ENCODE results near the gene FGF2.
"Not testable (repeated sequence)": the region's sequence is repeated elsewhere in the genome, so short reads cannot be mapped to it uniquely, and the experiment has no call there.

The FGF2 gene

GRCh38 chr4:122826553-122827257 is at the start of gene FGF2:
TSS of gene FGF2 (plus strand) at chr4:122826831. CDS start at chr4:122827175, 344 bp downstream.
- DNase-seq (ENCODE audit: low spot score) = no peak

DNA sequence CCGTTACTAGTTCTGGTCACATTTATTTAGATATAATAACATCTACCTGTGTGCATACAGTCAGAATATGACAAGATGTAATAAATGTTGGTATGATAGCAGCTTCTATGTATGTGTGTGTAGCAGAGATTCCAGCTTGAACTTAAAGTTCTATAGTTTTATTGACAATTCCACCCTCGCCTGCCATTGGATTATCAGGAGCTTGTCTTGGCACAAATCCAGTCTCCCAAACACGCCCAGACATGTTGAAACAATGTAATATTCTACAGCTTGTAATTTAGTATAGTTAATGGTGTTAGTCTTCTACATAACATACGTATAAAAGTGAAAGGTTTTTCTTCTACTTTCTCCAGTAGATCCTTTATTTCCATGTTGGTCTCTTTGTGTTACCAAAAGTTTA is 49.7 kb upstream of the FGF2 start:
- DNase-seq (ENCODE audit: low spot score) = no peak

DNA sequence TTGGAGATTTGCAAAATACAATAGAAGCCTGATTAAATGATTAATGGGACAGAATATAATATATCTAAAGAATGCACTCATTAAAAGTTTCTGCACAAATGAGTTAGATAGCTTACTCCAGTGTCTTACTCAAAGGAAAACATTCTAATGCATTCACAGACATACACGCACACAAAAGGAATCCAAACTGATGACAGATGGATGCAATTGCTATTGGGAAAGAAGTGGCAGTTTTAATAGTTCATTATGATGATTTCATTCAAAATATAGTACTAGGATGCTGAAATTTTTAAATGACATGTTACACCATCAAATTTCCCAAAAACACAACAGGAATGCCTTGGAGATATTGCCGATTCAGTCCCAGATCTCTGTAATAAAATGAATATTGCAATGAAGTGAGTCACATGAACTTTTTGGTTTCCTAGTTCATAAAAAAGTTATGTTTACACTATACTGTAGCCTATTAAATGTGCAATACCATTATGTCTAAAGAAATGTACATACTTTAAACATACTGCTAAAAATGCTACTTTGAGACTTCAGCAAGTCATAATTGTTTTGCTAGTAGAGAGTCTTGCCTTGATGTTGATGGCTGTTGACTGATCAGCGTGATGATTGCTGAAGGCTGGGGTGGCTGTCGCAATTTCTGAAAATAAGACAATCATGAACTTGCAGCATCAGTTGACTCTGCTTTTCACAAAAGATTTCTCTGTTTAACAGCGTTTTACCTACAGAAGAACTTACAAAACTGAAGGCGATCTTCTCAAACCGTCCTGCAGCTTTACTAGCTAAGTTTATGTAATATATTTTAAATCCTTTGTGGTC is 48.6 kb upstream of the FGF2 start:
- DNase-seq (ENCODE audit: low spot score) = no peak

DNA sequence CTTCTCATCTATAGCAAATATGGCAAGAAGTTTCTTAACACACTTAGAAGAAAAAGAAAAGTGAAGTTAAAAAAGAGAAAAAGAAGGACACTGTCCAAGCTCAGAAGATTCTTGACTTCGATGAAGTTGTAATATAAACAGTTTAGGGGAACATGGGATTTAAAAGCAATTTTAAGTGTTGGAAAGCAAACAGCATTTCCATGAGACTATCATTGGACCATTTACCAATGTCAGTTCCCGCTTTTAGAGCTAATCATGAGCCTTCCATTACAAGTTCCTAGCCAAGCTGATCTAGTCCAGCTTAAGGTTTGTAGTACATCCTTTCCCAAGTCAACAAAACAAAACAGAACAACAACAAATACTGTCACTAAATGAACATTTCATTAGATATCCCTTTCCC is 45.1 kb upstream of the FGF2 start:
- DNase-seq (ENCODE audit: low spot score) = no peak

DNA sequence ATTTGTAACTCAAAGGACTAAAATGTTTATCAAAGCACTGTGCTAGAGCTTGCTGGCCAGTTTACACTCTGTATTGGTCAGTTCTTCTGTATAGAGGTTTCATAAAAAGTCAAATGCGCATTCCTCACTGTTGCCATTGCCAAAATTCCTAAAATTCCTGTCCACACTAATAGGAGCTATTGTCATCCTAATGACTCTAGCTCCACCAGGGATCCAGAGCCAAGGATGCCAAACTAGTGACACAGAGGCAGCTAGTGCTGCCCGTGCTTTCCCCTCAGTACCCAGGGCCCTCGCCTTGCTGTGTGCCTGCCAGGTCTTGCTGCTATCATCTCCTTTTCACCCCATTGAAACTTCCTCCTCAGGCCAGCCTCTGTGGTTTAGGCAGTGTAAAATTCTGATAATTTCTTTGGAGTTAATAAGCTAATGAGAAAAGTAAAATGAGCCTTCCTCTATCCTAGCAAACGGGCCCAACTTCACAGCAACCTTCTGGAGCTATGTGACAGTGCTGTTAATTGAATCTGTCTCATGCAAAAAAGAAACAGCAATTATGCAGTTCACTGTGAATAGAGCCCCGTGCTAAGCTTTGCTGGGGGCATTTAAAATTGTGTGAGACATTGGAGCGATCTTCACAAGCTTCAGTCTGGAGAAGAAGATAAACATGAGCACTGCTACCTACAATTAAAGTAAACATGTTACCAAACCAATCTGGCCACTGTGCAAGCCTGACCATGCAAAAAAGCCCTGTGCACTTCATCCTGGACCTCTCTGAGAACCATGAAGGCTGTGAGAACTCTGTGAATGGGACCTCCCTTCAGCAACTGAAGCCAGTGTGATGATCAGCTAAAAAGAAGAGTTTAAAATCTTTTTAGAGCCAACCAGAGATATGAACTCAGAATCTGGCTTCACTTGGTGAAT is 43.1 kb upstream of the FGF2 start:
- no peak for DNase-seq (ENCODE audit: low spot score)

DNA sequence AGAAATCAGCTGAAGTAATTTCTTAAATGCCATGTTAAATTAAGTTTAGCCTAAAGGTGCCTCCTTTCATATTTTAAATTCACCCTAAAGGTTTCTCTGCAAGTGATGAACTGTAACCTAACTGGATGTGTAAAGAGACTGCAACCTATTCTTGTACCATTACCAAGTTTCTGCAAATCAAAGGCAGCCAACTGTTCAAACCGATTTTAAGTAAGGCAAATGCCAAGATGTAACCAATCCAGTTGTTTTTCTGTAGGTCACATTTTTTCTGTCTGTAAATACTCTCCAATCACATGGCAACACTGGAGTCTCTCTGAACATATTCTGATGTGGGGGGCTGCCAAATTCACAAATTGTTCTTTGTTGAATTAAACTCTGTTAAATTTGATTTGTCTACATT is 42.4 kb upstream of the FGF2 start:
- DNase-seq (ENCODE audit: low spot score) = no peak

GRCh38 chr4:122785099-122785498 is 41.5 kb upstream of the FGF2 start:
- no peak for DNase-seq (ENCODE audit: low spot score)

- not testable (repeated sequence) for DNase-seq (ENCODE audit: low spot score)
Measured at GRCh38 chr4:122786296-122786695, 40.3 kb upstream of the FGF2 start.

- DNase-seq (ENCODE audit: low spot score) = not testable (repeated sequence)
Measured at GRCh38 chr4:122786920-122787319, 39.7 kb upstream of the FGF2 start.

GRCh38 chr4:122787940-122788339 is 38.7 kb upstream of the FGF2 start:
- DNase-seq (ENCODE audit: low spot score) = no peak

DNA sequence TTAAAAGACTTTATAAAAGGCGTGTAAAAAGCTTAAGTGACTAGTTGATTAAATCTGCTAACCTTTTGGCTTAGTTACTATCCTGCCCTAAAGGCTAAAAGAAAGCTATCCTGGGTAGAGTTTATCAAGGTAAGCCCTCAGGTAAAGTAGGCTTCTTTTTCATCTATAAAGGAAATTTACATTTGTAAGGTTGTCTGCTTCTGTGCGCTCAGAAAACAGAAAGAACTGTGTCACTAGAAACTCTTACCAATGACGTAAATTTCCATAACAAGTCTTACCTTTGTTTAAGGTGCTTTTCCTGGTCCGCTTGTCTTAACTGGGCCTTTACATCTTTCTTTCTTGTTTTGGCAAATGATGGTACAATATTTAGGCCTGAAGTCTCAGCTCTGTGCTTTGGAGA is 37.7 kb upstream of the FGF2 start:
- DNase-seq (ENCODE audit: low spot score) = no peak

DNA sequence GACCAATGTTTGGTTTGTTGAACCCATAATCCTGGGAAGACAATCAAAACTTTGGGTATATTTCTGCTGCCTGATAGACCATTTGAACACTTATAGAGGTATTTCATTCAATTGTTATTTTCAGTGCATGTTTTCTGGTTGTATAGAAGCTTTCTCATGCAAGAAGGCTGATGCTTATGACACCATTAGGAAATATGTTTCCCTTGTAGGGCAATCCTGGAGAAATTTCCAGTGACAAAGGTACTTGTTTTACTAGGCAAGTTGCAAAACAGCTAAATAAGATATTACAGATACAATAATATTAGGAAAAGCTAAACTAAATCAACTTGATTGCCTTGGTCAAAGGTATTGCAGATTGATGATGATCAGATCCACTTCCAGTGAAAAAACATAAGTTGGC is 32.8 kb upstream of the FGF2 start:
- no peak for DNase-seq (ENCODE audit: low spot score)

DNA sequence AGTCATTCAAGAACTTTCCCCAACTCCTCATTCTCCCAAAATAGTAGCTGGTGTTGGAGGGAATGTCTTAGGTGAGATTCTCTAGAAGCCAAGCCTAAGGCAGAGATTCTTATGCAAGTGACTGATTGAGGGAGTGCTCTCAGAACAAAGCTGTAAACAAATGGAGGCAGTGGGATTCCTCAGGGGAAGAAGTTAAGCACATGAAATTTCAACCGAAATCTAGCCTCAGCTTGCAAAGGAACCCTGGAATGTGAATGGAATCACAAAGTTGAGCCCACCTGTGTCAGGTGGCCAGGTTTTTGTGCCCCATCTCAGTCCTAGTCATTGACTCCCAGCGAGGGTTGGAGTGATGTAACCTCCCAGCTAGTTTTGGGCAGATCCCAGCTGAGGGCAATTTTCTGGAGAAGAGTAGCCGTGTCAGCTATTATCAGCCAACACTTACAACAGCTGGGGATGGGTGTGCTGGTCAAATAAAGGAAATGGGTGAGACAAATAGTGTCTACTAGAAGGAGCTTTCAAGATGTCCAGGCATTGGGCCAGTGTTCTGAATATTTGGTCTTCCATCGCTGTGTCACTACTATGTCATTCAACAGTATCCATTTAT is 29.7 kb upstream of the FGF2 start:
- DNase-seq (ENCODE audit: low spot score) = no peak

DNA sequence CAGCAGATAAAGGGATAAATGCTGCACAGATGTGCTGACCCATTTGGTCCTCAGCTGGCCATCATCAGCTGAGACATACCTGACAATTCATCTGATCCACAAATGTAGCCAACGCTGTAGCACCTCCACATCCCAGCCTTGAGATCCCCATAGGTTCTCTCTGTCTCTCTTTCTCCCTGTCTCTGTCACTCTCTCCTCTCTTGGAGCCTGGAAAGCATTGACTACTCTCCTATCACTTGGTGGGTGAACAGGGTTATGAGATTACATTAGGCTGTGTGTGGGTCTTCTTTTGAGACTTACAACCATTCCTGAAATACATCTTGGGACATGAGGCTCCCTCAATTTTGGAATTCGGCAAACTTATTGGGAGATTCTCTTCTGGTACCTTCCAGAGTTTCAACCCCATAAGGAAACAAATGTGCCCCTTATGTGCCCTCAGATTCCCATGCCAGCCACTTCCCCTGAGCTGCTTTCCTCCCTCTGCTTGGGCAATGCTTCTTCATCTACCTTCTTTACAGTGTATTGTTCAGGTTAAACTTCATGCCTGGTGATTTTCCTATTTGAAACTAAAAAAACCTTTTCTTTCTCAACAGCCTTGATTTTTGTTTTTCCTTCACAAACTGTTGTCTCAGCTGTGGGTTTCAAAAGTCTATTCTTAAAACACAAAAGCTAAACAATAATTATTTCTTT is 29.1 kb upstream of the FGF2 start:
- DNase-seq (ENCODE audit: low spot score) = no peak

- DNase-seq (ENCODE audit: low spot score) = no peak
Measured at GRCh38 chr4:122798101-122798500, 28.5 kb upstream of the FGF2 start.

DNA sequence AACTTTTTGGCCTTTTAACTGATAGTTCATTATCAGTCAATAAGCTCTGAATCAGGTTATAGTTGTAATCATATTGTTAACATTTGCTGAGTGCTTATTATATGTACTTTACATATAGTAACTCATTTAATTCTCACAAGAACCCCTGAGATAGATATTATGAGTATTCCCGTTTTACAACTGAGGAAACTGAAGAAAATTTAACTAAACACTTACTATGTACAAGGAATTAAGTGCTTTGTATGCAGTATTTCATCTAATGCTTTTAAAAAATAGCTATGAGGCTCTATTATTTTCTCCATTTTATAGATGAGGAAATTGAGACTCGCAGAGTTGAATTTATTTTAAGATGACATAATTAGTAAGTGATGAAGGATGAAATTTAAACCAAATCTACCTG is 27.7 kb upstream of the FGF2 start:
- no peak for DNase-seq (ENCODE audit: low spot score)

GRCh38 chr4:122803788-122804208 is 22.8 kb upstream of the FGF2 start:
- DNase-seq (ENCODE audit: low spot score) = no peak

- DNase-seq (ENCODE audit: low spot score) = no peak
Measured at GRCh38 chr4:122806981-122807679, 19.5 kb upstream of the FGF2 start.

GRCh38 chr4:122810669-122811068 is 16.0 kb upstream of the FGF2 start:
- DNase-seq (ENCODE audit: low spot score) = no peak

DNA sequence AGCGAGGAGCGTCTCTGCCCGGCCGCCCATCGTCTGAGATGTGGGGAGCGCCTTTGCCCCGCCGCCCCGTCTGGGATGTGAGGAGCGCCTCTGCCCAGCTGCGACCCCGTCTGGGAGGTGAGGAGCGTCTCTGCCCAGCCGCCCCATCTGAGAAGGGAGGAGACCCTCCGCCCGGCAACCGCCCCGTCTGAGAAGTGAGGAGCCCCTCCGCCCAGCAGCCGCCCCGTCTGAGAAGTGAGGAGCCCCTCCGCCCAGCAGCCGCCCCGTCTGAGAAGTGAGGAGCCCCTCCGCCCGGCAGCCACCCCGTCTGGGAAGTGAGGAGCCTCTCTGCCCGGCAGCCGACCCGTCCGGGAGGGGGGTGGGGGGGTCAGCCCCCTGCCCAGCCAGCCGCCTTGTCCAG is 14.8 kb upstream of the FGF2 start:
- DNase-seq (ENCODE audit: low spot score) = not testable (repeated sequence)

DNA sequence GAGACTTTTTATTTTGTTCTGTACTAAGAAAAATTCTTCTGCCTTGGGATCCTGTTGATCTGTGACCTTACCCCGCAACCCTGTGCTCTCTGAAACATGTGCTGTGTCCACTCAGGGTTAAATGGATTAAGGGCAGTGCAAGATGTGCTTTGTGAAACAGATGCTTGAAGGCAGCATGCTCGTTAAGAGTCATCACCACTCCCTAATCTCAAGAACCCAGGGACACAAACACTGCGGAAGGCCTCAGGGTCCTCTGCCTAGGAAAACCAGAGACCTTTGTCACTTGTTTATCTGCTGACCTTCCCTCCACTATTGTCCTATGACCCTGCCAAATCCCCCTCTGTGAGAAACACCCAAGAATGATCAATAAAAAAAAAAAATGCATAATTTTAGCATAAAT is 13.8 kb upstream of the FGF2 start:
- DNase-seq (ENCODE audit: low spot score) = not testable (repeated sequence)
